Islet of Langerhans (tissue), 1 donor: ENCODE measurements around the gene TMEM17.

Experiments
- FAIRE-seq: peaks from one replicate; lab custom pipeline; 2011; peaks lifted over from hg19 to GRCh38; lab: Jason Lieb, UNC

TMEM17 gene

GRCh38 chr2:62471816-62472215, 34.2 kb downstream of the TMEM17 start:
- FAIRE-seq: no peak

GRCh38 chr2:62471404-62471803, 34.6 kb downstream of the TMEM17 start:
- FAIRE-seq: no peak

- FAIRE-seq: no peak
Measured at GRCh38 chr2:62469548-62469947, 36.4 kb downstream of the TMEM17 start.

GRCh38 chr2:62469114-62469513, 36.9 kb downstream of the TMEM17 start:
- FAIRE-seq: no peak

- FAIRE-seq: no peak
Measured at GRCh38 chr2:62467475-62468321, 38.3 kb downstream of the TMEM17 start.

GRCh38 chr2:62467100-62467474, 38.9 kb downstream of the TMEM17 start:
- no peak for FAIRE-seq

GRCh38 chr2:62466503-62466854, 39.5 kb downstream of the TMEM17 start:
- FAIRE-seq: no peak

GRCh38 chr2:62465741-62466502, 40.1 kb downstream of the TMEM17 start:
- no peak for FAIRE-seq

- no peak for FAIRE-seq
Measured at GRCh38 chr2:62465039-62465740, 40.8 kb downstream of the TMEM17 start.

- no peak for FAIRE-seq
Measured at GRCh38 chr2:62464221-62465007, 41.6 kb downstream of the TMEM17 start.

- no peak for FAIRE-seq
Measured at GRCh38 chr2:62462211-62462610, 43.8 kb downstream of the TMEM17 start.

GRCh38 chr2:62461707-62462106, 44.3 kb downstream of the TMEM17 start:
- FAIRE-seq: no peak

GRCh38 chr2:62461017-62461553, 44.9 kb downstream of the TMEM17 start:
- FAIRE-seq: no peak

GRCh38 chr2:62460175-62460574, 45.8 kb downstream of the TMEM17 start:
- FAIRE-seq: no peak

GRCh38 chr2:62459672-62460071, 46.3 kb downstream of the TMEM17 start:
- FAIRE-seq: no peak

GRCh38 chr2:62459106-62459505, 46.9 kb downstream of the TMEM17 start:
- FAIRE-seq: no peak

- FAIRE-seq: no peak
Measured at GRCh38 chr2:62458671-62459081, 47.3 kb downstream of the TMEM17 start.

- no peak for FAIRE-seq
Measured at GRCh38 chr2:62458206-62458641, 47.8 kb downstream of the TMEM17 start.

- no peak for FAIRE-seq
Measured at GRCh38 chr2:62457556-62457955, 48.4 kb downstream of the TMEM17 start.

GRCh38 chr2:62456721-62457539, 49.1 kb downstream of the TMEM17 start:
- no peak for FAIRE-seq
